ENCODE data around the gene DAPK1. TPM values are rescaled to one million over a fixed set of nuclear protein-coding genes. Genes with fewer than 3 reads are reported as not detected.

The DAPK1 gene
- total and polyA plus RNA-seq, 7 donors = 0.66 to 8.4 (median 2.2) TPM

- peak in 1 of 4 donors; percentile 40 for ATAC-seq
- Histone ChIP-seq H3K4me1 (no peaks in the 10 kb centered on the region), H3K27ac (no peak overlapping the region), H3K9me3 (no peaks in the 10 kb centered on the region), H3K36me3 (ENCODE audit: insufficient read depth in 1 of 2, low read depth in 1 of 2) (no peaks in the 10 kb centered on the region), H3K4me3 (no peak overlapping the region), H3K27me3 (ENCODE audit: insufficient read depth in 3 of 3, low read length in 2 of 3) (no peaks in the 10 kb centered on the region)
- intact Hi-C loops (cut with DNase I) = no loop called here
- WGBS, 3 donors = 63 to 66% (median 64%) methylated on average over 7 of the region's 7 CpGs
- no peak for TF ChIP-seq CTCF (IDR thresholded peaks at IDR 0.05)
- no peak for DNase-seq
Measured at GRCh38 chr9:87464110-87464991, 33.3 kb upstream of the DAPK1 start.

GRCh38 chr9:87464992-87465378 lies 32.7 kb upstream of the DAPK1 start:
- Histone ChIP-seq H3K36me3 (ENCODE audit: insufficient read depth in 1 of 2, low read depth in 1 of 2) (no peaks in the 10 kb centered on the region), H3K4me3 (no peak overlapping the region), H3K9me3 (no peaks in the 10 kb centered on the region), H3K27ac (no peak overlapping the region), H3K4me1 (no peaks in the 10 kb centered on the region), H3K27me3 (ENCODE audit: insufficient read depth in 3 of 3, low read length in 2 of 3) (no peaks in the 10 kb centered on the region)
- WGBS, 3 donors = 94 to 100% (median 100%) methylated on average over 1 of the region's 1 CpG
- TF ChIP-seq CTCF (IDR thresholded peaks at IDR 0.05) = no peak
- ATAC-seq (no peak), DNase-seq (no peak)
- intact Hi-C loops (cut with DNase I) = no loop called here

- no peak overlapping the region for H3K4me3 ChIP-seq
Measured at GRCh38 chr9:87465816-87466215, 31.9 kb upstream of the DAPK1 start.

GRCh38 chr9:87467187-87467586 lies 30.5 kb upstream of the DAPK1 start:
- intact Hi-C loops (cut with DNase I) = no loop called here
- WGBS, 3 donors = 91 to 98% (median 97%) methylated on average over 6 of the region's 6 CpGs
- H3K4me1 ChIP-seq = no peaks in the 10 kb centered on the region

More at GRCh38 chr9:87465816-87466215, 31.9 kb upstream of the DAPK1 start:
- Histone ChIP-seq H3K27me3 (ENCODE audit: insufficient read depth in 3 of 3, low read length in 2 of 3) (no peaks in the 10 kb centered on the region), H3K27ac (no peak overlapping the region), H3K9me3 (no peaks in the 10 kb centered on the region), H3K36me3 (ENCODE audit: insufficient read depth in 1 of 2, low read depth in 1 of 2) (no peaks in the 10 kb centered on the region), H3K4me1 (no peaks in the 10 kb centered on the region)
- TF ChIP-seq CTCF (IDR thresholded peaks at IDR 0.05) = no peak
- 58 to 66% (median 65%) methylated on average over 3 of the region's 3 CpGs for WGBS, 3 donors
- no peak for ATAC-seq
- intact Hi-C loops (cut with DNase I) = no loop called here
- no peak for DNase-seq

More at GRCh38 chr9:87467187-87467586, 30.5 kb upstream of the DAPK1 start:
- Histone ChIP-seq H3K4me3 (no peak overlapping the region), H3K27me3 (ENCODE audit: insufficient read depth in 3 of 3, low read length in 2 of 3) (no peaks in the 10 kb centered on the region), H3K36me3 (ENCODE audit: insufficient read depth in 1 of 2, low read depth in 1 of 2) (no peaks in the 10 kb centered on the region), H3K27ac (no peak overlapping the region), H3K9me3 (no peaks in the 10 kb centered on the region)
- DNase-seq (no peak), ATAC-seq (no peak)
- TF ChIP-seq CTCF (IDR thresholded peaks at IDR 0.05) = no peak
